ENCODE data around the gene C14orf132.

GRCh38 chr14:96095581-96096476 is 56.7 kb downstream of the C14orf132 start:
- TF ChIP-seq, protein P1, sequence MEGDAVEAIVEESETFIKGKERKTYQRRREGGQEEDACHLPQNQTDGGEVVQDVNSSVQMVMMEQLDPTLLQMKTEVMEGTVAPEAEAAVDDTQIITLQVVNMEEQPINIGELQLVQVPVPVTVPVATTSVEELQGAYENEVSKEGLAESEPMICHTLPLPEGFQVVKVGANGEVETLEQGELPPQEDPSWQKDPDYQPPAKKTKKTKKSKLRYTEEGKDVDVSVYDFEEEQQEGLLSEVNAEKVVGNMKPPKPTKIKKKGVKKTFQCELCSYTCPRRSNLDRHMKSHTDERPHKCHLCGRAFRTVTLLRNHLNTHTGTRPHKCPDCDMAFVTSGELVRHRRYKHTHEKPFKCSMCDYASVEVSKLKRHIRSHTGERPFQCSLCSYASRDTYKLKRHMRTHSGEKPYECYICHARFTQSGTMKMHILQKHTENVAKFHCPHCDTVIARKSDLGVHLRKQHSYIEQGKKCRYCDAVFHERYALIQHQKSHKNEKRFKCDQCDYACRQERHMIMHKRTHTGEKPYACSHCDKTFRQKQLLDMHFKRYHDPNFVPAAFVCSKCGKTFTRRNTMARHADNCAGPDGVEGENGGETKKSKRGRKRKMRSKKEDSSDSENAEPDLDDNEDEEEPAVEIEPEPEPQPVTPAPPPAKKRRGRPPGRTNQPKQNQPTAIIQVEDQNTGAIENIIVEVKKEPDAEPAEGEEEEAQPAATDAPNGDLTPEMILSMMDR (IDR thresholded peaks at IDR 0.05; ENCODE audit: poor library complexity) = no peak
- TF ChIP-seq EZH2phosphoT487 (IDR thresholded peaks at IDR 0.05; ENCODE audit: low read depth, severe bottlenecking, unreplicated experiment) = no peak
- TF ChIP-seq EZH2 (IDR thresholded peaks at IDR 0.05; ENCODE audit: borderline replicate concordance) = no peak
